22Rv1 (cell line): ENCODE measurements around the gene HSP90AB1.

ENCODE experiments used
- CTCF ChIP-seq: fragments of 450-650 bp; IDR thresholded peaks from 2 replicates; pipeline ENCODE4 v1.5.1; 2017; ENCODE audit warnings: mild to moderate bottlenecking
- ZFX ChIP-seq: fragments of 450-650 bp; IDR thresholded peaks from 2 replicates; pipeline ENCODE4 v1.6.1; 2017; ENCODE audit warnings: antibody characterized with exemption, borderline replicate concordance

- TF ChIP-seq CTCF, result no peak
- TF ChIP-seq ZFX, result no peak
Observed at GRCh38 chr6:44230034-44230675, 16.7 kb upstream of the HSP90AB1 start.
